B cell (primary cell): ENCODE measurements around the gene WWC1. TPM values are rescaled to one million over a fixed set of nuclear protein-coding genes. Genes with fewer than 3 reads are reported as not detected.

Experiments
- ATAC-seq: fragments of 200-7000 bp; cut with Tn5 transposase; one replicate; pipeline ENCODE4 v1.10.0; 2021; ENCODE audit warnings: low read depth, mild to moderate bottlenecking, moderate number of reproducible peaks, moderate library complexity
- CTCF ChIA-PET: fragments of 350-600 bp; sonication (Branson Sonifier 250); formaldehyde crosslinking; loops from one replicate; lab custom pipeline; 2021; ENCODE audit warnings: antibody characterized with exemption, inconsistent platforms; lab: Charles Lee
- POLR2A ChIA-PET: fragments of 350-600 bp; sonication (Branson Sonifier 250); formaldehyde crosslinking; loops from one replicate; lab custom pipeline; 2021; ENCODE audit warnings: antibody characterized with exemption; lab: Charles Lee
- DNase-seq: peaks from one replicate; pipeline ENCODE4 v3.0.0; 2013
- H2AFZ ChIP-seq: 2 replicates; pipeline ENCODE4 v1.6.1; 2012; ENCODE audit warnings: mild to moderate bottlenecking, low read depth, low read length; ENCODE audit not compliant: insufficient read depth, poor library complexity, severe bottlenecking
- H3K27ac ChIP-seq, 2 donors: 1 replicate in 1 of 2; 2 replicates in 1 of 2; pipeline ENCODE4 v1.5.1; 2012 to 2013; ENCODE audit warnings: low read length in 2 of 2, mild to moderate bottlenecking in 2 of 2, moderate library complexity in 1 of 2
- H3K27me3 ChIP-seq, 4 experiments: fragments of 200-600 bp in 1 of 4; sonication (generic) in 1 of 4; replicated peaks in 1 of 4; 1 replicate in 2 of 4; 2 replicates in 2 of 4; pipeline versions ENCODE4 v1.6.1 to v1.7.0; 2013 to 2016; ENCODE audit warnings: low read length in 3 of 4, mild to moderate bottlenecking in 2 of 4, mixed read lengths in 1 of 4, moderate library complexity in 1 of 4; ENCODE audit not compliant: insufficient read depth in 4 of 4, control insufficient read depth in 3 of 4; ENCODE audit errors: control extremely low read depth in 1 of 4
- H3K36me3 ChIP-seq, 2 experiments: replicated peaks in 1 of 2; 1 replicate in 1 of 2; 2 replicates in 1 of 2; pipeline versions ENCODE4 v1.6.1 to v1.7.1; 2013; ENCODE audit warnings: low read length in 1 of 2; ENCODE audit not compliant: insufficient read depth in 2 of 2, control insufficient read depth in 1 of 2; ENCODE audit errors: control extremely low read depth in 1 of 2, extremely low read depth in 1 of 2
- H3K4me1 ChIP-seq, 2 donors: fragments of 200-600 bp in 1 of 2; sonication (generic) in 1 of 2; 1 replicate in 1 of 2; 2 replicates in 1 of 2; pipeline versions ENCODE4 v1.5.1 to v1.6.1; 2013 to 2017; ENCODE audit warnings: low read length in 2 of 2; ENCODE audit not compliant: control insufficient read depth in 2 of 2, insufficient read depth in 2 of 2
- H3K4me2 ChIP-seq: replicated peaks from 2 replicates; pipeline ENCODE3; 2012; ENCODE audit warnings: mild to moderate bottlenecking, low read depth, low read length; ENCODE audit not compliant: poor library complexity, severe bottlenecking
- H3K4me3 ChIP-seq, 5 experiments: fragments of 200-600 bp in 1 of 5; sonication (generic) in 1 of 5; 1 replicate in 3 of 5; 2 replicates in 2 of 5; pipeline versions ENCODE4 v1.5.1 to v1.7.0; 2011 to 2016; ENCODE audit warnings: low read length in 4 of 5, mild to moderate bottlenecking in 4 of 5, low read depth in 2 of 5, control low read depth in 1 of 5, moderate library complexity in 1 of 5; ENCODE audit not compliant: insufficient read depth in 1 of 5; ENCODE audit errors: control extremely low read depth in 1 of 5, extremely low read depth in 1 of 5
- H3K79me2 ChIP-seq: fragments of 200-600 bp; sonication (generic); one replicate; pipeline ENCODE4 v1.6.0; 2016; ENCODE audit warnings: low read length; ENCODE audit not compliant: control insufficient read depth, insufficient read depth
- H3K9ac ChIP-seq: fragments of 200-600 bp; sonication (generic); 2 replicates; pipeline ENCODE4 v1.6.1; 2017; ENCODE audit warnings: mild to moderate bottlenecking, low read length, moderate library complexity
- H3K9me3 ChIP-seq, 3 donors: one replicate each; pipeline versions ENCODE4 v1.6.1 to v1.7.1; 2013; ENCODE audit warnings: low read length in 2 of 3; ENCODE audit not compliant: control insufficient read depth in 2 of 3, insufficient read depth in 1 of 3; ENCODE audit errors: control extremely low read depth in 1 of 3
- H4K20me1 ChIP-seq: 2 replicates; pipeline ENCODE4 v1.6.0; 2012; ENCODE audit warnings: mild to moderate bottlenecking, low read length; ENCODE audit not compliant: insufficient read depth, control insufficient read depth, poor library complexity, severe bottlenecking
- H3K27ac Mint-ChIP-seq: one replicate; pipeline ENCODE4 v1.8.0; 2021; ENCODE audit warnings: mixed read lengths
- H3K27me3 Mint-ChIP-seq: one replicate; pipeline ENCODE4 v1.8.0; 2021; ENCODE audit warnings: mixed read lengths
- H3K4me1 Mint-ChIP-seq: one replicate; pipeline ENCODE4 v1.8.0; 2021; ENCODE audit warnings: mixed read lengths
- H3K4me3 Mint-ChIP-seq: one replicate; pipeline ENCODE4 v1.8.0; 2021; ENCODE audit warnings: mixed read lengths
- H3K9me3 Mint-ChIP-seq: one replicate; pipeline ENCODE4 v1.8.0; 2022; ENCODE audit warnings: mixed read lengths; ENCODE audit not compliant: insufficient read depth
- EZH2 ChIP-seq: IDR thresholded peaks from 2 replicates; pipeline ENCODE4 v1.6.1; 2012; ENCODE audit warnings: borderline replicate concordance, low read depth, mild to moderate bottlenecking, moderate library complexity, low read length; ENCODE audit not compliant: insufficient read depth, poor library complexity, severe bottlenecking
- WGBS: methylation state at CpG from one replicate; pipeline ENCODE4 v1.1.5; 2013; ENCODE audit warnings: missing lambda C conversion rate; ENCODE audit not compliant: insufficient coverage; 5-methylcytosine and 5-hydroxymethylcytosine counted together
- intact Hi-C: fragments of 100-400 bp; cut with micrococcal nuclease; formaldehyde crosslinking; loops from one replicate; pipeline ENCODE4 v1.10.0; 2022
- polyA plus RNA-seq: library from polyadenylated mRNA; depleted of rRNA; stranded (reverse); fragments of >200 nt; gene quantifications from 2 replicates; pipeline ENCODE4 v1.2.3, GENCODE V29; 2012
- total RNA-seq, 2 donors: library from RNA; stranded (reverse); fragments of 120-200 nt in 1 of 2; gene quantifications; 1 replicate in 1 of 2; 2 replicates in 1 of 2; pipeline versions ENCODE4 v1.2.3 to v1.2.4, GENCODE V29; 2013 to 2022
- TF ChIP-seq, protein P1 (sequence below): fragments of 200-600 bp; IDR thresholded peaks from one replicate; pipeline ENCODE4 v1.8.0; 2022; ENCODE audit warnings: antibody characterized with exemption, mild to moderate bottlenecking

The WWC1 gene
- total and polyA plus RNA-seq, 2 donors (not counting 1 experiment from before 2014, with no cell fraction given), result 1.5 to 2.0 TPM

DNA sequence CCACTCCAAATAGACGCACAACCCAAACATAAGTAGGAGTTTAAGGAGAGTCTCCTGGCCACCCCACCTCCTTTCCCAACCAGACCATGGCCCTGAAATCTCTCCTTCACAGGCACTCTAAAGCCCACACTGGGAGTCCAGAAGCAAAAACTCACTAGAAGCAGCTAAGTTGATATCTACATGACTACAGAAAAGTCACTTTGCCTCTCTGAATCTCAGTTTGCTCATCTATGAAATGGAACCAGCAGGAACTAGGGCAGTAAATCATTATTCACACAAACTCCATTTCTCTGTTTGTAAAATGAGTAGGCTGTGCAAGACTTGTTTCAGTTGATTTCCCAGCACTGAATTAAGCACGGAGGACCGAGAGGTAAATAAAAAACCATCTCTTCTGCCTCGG lies 4.1 kb upstream of the WWC1 start:
- 83% methylated on average over 4 of the region's 4 CpGs for WGBS
- Mint-ChIP-seq H3K27ac (no peak overlapping the region), H3K4me1 (peaks cover 16% of the 10 kb centered on the region), H3K4me3 (no peak overlapping the region), H3K27me3 (peaks cover 27% of the 10 kb centered on the region), H3K9me3 (peaks cover 10% of the 10 kb centered on the region)
- H2AFZ ChIP-seq, result no peak overlapping the region
- H3K4me3 ChIP-seq, result no peak overlapping the region
- no peak overlapping the region for H3K9ac ChIP-seq
- no peak overlapping the region for H3K27ac ChIP-seq
- ChIA-PET CTCF (no interaction called here), POLR2A (no interaction called here)
- intact Hi-C loops, result no loop called here
- H3K27me3 ChIP-seq, result peaks cover 0 to 12% (median 0%) of the 10 kb centered on the region in 4 experiments
- H4K20me1 ChIP-seq, result no peaks in the 10 kb centered on the region
- H3K36me3 ChIP-seq, result no peaks in the 10 kb centered on the region
- H3K9me3 ChIP-seq, result peaks cover 0 to 20% (median 12%) of the 10 kb centered on the region in 3 donors
- no peak overlapping the region for H3K4me2 ChIP-seq
- DNase-seq, result no peak
- no peak for ATAC-seq
- H3K79me2 ChIP-seq, result no peaks in the 10 kb centered on the region
- TF ChIP-seq, protein P1, sequence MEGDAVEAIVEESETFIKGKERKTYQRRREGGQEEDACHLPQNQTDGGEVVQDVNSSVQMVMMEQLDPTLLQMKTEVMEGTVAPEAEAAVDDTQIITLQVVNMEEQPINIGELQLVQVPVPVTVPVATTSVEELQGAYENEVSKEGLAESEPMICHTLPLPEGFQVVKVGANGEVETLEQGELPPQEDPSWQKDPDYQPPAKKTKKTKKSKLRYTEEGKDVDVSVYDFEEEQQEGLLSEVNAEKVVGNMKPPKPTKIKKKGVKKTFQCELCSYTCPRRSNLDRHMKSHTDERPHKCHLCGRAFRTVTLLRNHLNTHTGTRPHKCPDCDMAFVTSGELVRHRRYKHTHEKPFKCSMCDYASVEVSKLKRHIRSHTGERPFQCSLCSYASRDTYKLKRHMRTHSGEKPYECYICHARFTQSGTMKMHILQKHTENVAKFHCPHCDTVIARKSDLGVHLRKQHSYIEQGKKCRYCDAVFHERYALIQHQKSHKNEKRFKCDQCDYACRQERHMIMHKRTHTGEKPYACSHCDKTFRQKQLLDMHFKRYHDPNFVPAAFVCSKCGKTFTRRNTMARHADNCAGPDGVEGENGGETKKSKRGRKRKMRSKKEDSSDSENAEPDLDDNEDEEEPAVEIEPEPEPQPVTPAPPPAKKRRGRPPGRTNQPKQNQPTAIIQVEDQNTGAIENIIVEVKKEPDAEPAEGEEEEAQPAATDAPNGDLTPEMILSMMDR, result no peak
- no peak for TF ChIP-seq EZH2
- peaks cover 9 to 12% of the 10 kb centered on the region in 2 donors for H3K4me1 ChIP-seq

DNA sequence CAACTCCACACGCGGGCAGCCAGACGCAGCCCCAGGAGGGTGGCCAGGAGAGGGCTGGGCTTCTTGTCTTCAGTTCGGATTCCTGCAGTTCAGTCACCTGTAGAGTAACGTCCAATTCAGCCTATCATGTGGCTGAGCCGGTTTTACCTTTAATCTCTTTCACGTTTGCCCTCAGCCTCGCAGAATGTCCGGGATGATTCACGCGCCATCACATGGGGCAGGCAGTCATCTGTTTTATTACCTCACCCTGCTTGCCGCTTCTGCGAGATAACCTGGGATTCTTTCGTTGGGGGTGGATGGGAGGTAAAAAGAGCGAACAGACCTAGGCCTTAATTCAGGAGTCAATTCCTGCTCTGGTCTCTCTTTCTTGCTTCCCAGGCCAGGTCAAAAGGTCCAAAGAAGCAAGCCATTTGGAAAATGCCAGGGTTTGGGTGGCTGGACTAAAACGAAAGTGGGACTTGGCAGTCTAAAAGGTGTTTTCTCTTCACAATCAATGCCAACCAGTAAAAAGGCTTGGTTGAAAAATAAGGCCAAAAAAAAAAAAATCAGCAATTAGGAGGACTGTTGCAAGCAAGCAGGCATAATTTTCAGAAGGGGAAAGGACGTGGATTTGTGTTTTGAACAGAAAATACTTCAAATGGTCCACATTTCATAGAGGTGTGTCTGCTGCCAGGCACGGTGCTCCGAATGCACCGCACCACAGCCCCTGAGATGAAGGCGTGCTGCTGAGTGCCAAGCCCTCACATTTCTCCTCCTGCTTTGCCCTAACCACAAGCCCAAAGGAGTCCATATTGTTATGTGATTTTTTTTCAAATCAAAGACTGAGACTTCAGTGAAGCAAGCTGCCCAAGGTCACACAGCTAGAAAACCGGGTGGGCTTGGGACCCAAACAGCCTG lies 2.8 kb upstream of the WWC1 start:
- Histone ChIP-seq H3K9me3 (peaks cover 0 to 16% (median 12%) of the 10 kb centered on the region in 3 donors), H3K4me1 (peaks cover 14 to 21% of the 10 kb centered on the region in 2 donors), H3K36me3 (no peaks in the 10 kb centered on the region), H3K27ac (no peak overlapping the region), H3K4me2 (no peak overlapping the region), H3K27me3 (peaks cover 1 to 22% (median 7%) of the 10 kb centered on the region in 4 experiments), H2AFZ (no peak overlapping the region), H3K4me3 (no peak overlapping the region), H4K20me1 (no peaks in the 10 kb centered on the region), H3K79me2 (no peaks in the 10 kb centered on the region), H3K9ac (no peak overlapping the region)
- 88% methylated on average over 17 of the region's 22 CpGs for WGBS
- DNase-seq (no peak), ATAC-seq (no peak)
- POLR2A ChIA-PET, result no interaction called here
- Mint-ChIP-seq H3K4me3 (no peak overlapping the region), H3K27me3 (peaks cover 32% of the 10 kb centered on the region), H3K27ac (peak overlapping the region; percentile 11), H3K4me1 (peaks cover 25% of the 10 kb centered on the region), H3K9me3 (peaks cover 10% of the 10 kb centered on the region)
- TF ChIP-seq, protein P1, result no peak
- TF ChIP-seq EZH2, result no peak
- CTCF ChIA-PET, result no interaction called here
- intact Hi-C loops, result no loop called here
